Esophagus muscularis mucosa (tissue), 4 donors: ENCODE measurements around the gene SKI.

Source experiments
- EP300 ChIP-seq: sonication (generic); formaldehyde crosslinking; IDR thresholded peaks from one replicate; pipeline ENCODE4 v1.6.1; 2017; ENCODE audit warnings: antibody characterized with exemption
- POLR2A ChIP-seq: fragments of 450-650 bp; IDR thresholded peaks from one replicate; pipeline ENCODE4 v1.6.1; 2017; ENCODE audit warnings: antibody characterized with exemption, moderate library complexity, mild to moderate bottlenecking, low read depth
- POLR2AphosphoS5 ChIP-seq, 2 donors: sonication (generic); formaldehyde crosslinking; IDR thresholded peaks; one replicate each; pipeline ENCODE4 v1.6.1; 2017; ENCODE audit warnings: antibody characterized with exemption in 2 of 2
- TF ChIP-seq, protein P1 (sequence below), 3 experiments: fragments of 200-600 bp in 2 of 3; fragments of 450-650 bp in 1 of 3; sonication (generic) in 2 of 3; IDR thresholded peaks; one replicate each; pipeline ENCODE4 v1.5.1; 2017 to 2019; ENCODE audit warnings: antibody characterized with exemption in 3 of 3, mild to moderate bottlenecking in 2 of 3, moderate library complexity in 1 of 3

DNA sequence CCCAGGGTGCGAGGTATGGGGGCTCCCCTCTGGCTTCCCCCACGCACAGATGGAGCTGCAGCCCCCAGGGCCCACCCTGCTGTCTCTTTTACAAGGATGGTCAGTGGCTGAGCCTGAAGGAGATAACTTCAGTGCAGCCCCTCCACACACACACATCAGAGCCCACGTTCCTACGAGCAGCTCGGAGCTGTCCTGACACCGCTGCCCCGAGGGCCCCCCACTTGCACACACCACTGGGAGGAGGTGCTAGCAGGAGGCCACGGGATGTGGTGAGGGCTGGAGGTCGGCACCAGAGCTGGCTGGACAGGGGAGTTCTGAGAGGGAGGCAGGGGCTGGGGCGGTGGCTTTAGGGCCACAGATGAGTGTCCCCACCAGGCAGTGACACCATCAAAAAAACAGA is 109.4 kb downstream of the SKI start:
- TF ChIP-seq, protein P1, sequence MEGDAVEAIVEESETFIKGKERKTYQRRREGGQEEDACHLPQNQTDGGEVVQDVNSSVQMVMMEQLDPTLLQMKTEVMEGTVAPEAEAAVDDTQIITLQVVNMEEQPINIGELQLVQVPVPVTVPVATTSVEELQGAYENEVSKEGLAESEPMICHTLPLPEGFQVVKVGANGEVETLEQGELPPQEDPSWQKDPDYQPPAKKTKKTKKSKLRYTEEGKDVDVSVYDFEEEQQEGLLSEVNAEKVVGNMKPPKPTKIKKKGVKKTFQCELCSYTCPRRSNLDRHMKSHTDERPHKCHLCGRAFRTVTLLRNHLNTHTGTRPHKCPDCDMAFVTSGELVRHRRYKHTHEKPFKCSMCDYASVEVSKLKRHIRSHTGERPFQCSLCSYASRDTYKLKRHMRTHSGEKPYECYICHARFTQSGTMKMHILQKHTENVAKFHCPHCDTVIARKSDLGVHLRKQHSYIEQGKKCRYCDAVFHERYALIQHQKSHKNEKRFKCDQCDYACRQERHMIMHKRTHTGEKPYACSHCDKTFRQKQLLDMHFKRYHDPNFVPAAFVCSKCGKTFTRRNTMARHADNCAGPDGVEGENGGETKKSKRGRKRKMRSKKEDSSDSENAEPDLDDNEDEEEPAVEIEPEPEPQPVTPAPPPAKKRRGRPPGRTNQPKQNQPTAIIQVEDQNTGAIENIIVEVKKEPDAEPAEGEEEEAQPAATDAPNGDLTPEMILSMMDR (IDR thresholded peaks at IDR 0.05) = no peak
- TF ChIP-seq EP300 (no peak), POLR2A (no peak), POLR2AphosphoS5 (IDR thresholded peaks at IDR 0.05) (no peak)
